Prostate gland (tissue), 2 donors: Measurements from ENCODE around the gene NPAS1.

Source experiments
- POLR2A ChIP-seq: fragments of 450-650 bp; IDR thresholded peaks from one replicate; pipeline ENCODE4 v1.6.1; 2016; ENCODE audit warnings: antibody characterized with exemption, mild to moderate bottlenecking
- POLR2AphosphoS5 ChIP-seq: sonication (generic); formaldehyde crosslinking; IDR thresholded peaks from one replicate; pipeline ENCODE4 v1.6.1; 2017; ENCODE audit warnings: antibody characterized with exemption
- TF ChIP-seq, protein P1 (sequence below), 4 experiments: fragments of 200-600 bp in 2 of 4; fragments of 450-650 bp in 2 of 4; sonication (generic) in 2 of 4; IDR thresholded peaks; 1 replicate in 3 of 4; 2 replicates in 1 of 4; pipeline ENCODE4 v1.5.1; 2016 to 2019; ENCODE audit warnings: antibody characterized with exemption in 4 of 4, mild to moderate bottlenecking in 2 of 4, moderate library complexity in 2 of 4

DNA sequence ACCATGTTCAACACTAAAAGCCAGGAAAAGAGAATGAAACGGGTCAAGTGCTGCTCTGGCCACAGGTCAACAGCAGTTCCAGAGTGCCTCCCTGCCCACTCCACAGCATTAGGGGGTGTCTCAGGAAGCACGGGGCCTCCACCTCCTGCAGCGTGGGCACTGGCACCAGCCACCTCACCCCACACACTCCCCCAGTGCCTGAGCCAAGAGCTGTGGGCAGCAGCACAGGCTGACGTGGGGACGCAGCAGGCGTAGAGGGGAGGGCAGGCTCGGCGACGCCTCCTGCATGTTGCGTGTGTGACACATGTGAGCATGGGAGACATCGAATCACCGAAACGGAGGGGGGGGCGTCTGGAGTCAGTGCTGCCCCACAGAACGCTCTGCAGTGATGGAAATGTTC is 50.2 kb downstream of the NPAS1 start:
- TF ChIP-seq, protein P1, sequence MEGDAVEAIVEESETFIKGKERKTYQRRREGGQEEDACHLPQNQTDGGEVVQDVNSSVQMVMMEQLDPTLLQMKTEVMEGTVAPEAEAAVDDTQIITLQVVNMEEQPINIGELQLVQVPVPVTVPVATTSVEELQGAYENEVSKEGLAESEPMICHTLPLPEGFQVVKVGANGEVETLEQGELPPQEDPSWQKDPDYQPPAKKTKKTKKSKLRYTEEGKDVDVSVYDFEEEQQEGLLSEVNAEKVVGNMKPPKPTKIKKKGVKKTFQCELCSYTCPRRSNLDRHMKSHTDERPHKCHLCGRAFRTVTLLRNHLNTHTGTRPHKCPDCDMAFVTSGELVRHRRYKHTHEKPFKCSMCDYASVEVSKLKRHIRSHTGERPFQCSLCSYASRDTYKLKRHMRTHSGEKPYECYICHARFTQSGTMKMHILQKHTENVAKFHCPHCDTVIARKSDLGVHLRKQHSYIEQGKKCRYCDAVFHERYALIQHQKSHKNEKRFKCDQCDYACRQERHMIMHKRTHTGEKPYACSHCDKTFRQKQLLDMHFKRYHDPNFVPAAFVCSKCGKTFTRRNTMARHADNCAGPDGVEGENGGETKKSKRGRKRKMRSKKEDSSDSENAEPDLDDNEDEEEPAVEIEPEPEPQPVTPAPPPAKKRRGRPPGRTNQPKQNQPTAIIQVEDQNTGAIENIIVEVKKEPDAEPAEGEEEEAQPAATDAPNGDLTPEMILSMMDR (IDR thresholded peaks at IDR 0.05) = no peak
- TF ChIP-seq POLR2AphosphoS5 (no peak), POLR2A (no peak)
